Tibial nerve (tissue), 3 donors: ENCODE data around the gene STRADB.

Experiments used
- CTCF ChIP-seq, 5 experiments: fragments of 200-600 bp in 3 of 5; fragments of 450-650 bp in 2 of 5; sonication (generic) in 3 of 5; IDR thresholded peaks; one replicate each; pipeline ENCODE4 v1.5.1; 2016 to 2019; ENCODE audit warnings: antibody characterized with exemption in 5 of 5, mild to moderate bottlenecking in 3 of 5, moderate library complexity in 2 of 5
- POLR2A ChIP-seq, 2 donors: fragments of 450-650 bp; IDR thresholded peaks; one replicate each; pipeline ENCODE4 v1.6.1; 2017; ENCODE audit warnings: antibody characterized with exemption in 2 of 2, mild to moderate bottlenecking in 2 of 2, moderate library complexity in 2 of 2

- TF ChIP-seq POLR2A (IDR thresholded peaks at IDR 0.05) (no peak), CTCF (IDR thresholded peaks at IDR 0.05) (peak in 2 of 5 experiments; percentile 18 to 40)
Measured at GRCh38 chr2:201452058-201452921, 750 bp downstream of the STRADB start.
